IPS-NIHi7 (cell line): ENCODE measurements around the gene CYB561.
A peak's percentile ranks its signal among the peaks of the same experiment; 100 is the strongest.
"Not testable (repeated sequence)": the region's sequence is repeated elsewhere in the genome, so short reads cannot be mapped to it uniquely, and the experiment has no call there.

Experiments
- DNase-seq: peaks from one replicate; pipeline ENCODE4 v3.0.0; 2012; ENCODE audit warnings: mixed read lengths; ENCODE audit errors: extremely low spot score

Gene CYB561

GRCh38 chr17:63479495-63480184 lies 33.5 kb upstream of the CYB561 start:
- no peak for DNase-seq

GRCh38 chr17:63478814-63479494 lies 32.8 kb upstream of the CYB561 start:
- peak; percentile 96 for DNase-seq

- DNase-seq: peak; percentile 37
Measured at GRCh38 chr17:63477480-63478440, 31.7 kb upstream of the CYB561 start.

- DNase-seq: peak; percentile 84
Measured at GRCh38 chr17:63476854-63477479, 30.9 kb upstream of the CYB561 start, which contains the start of gene ACE. Gene ACE, plus strand, starts transcription at chr17:63477061. Its CDS starts 34 bp downstream, at chr17:63477095.

GRCh38 chr17:63476459-63476853 lies 30.4 kb upstream of the CYB561 start:
- DNase-seq: peak; percentile 75

- peak; percentile 34 for DNase-seq
Measured at GRCh38 chr17:63475491-63476412, 29.6 kb upstream of the CYB561 start.

- no peak for DNase-seq
Measured at GRCh38 chr17:63474586-63475460, 28.7 kb upstream of the CYB561 start.

- DNase-seq: no peak
Measured at GRCh38 chr17:63474174-63474573, 28.1 kb upstream of the CYB561 start.

GRCh38 chr17:63468099-63468498 lies 22.0 kb upstream of the CYB561 start:
- not testable (repeated sequence) for DNase-seq

- no peak for DNase-seq
Measured at GRCh38 chr17:63464691-63465236, 18.7 kb upstream of the CYB561 start.

GRCh38 chr17:63463771-63464170 lies 17.7 kb upstream of the CYB561 start:
- no peak for DNase-seq

GRCh38 chr17:63460018-63460417 lies 13.9 kb upstream of the CYB561 start:
- no peak for DNase-seq

GRCh38 chr17:63458478-63458877 lies 12.4 kb upstream of the CYB561 start:
- DNase-seq: no peak

- no peak for DNase-seq
Measured at GRCh38 chr17:63455417-63455816, 9.3 kb upstream of the CYB561 start.

- no peak for DNase-seq
Measured at GRCh38 chr17:63454915-63455314, 8.8 kb upstream of the CYB561 start.

- DNase-seq: not testable (repeated sequence)
Measured at GRCh38 chr17:63454357-63454756, 8.3 kb upstream of the CYB561 start.

- no peak for DNase-seq
Measured at GRCh38 chr17:63452962-63453551, 7.0 kb upstream of the CYB561 start.

- no peak for DNase-seq
Measured at GRCh38 chr17:63452046-63452961, 6.2 kb upstream of the CYB561 start.
